HG03045 (cell line): ENCODE results near the gene TEKT1.

Experiments
- ATAC-seq: cut with Tn5 transposase; IDR thresholded peaks from one replicate; pipeline ENCODE4 v1.9.1; 2021; ENCODE audit warnings: mild to moderate bottlenecking, moderate library complexity; ENCODE audit not compliant: unreplicated experiment

The TEKT1 gene

DNA sequence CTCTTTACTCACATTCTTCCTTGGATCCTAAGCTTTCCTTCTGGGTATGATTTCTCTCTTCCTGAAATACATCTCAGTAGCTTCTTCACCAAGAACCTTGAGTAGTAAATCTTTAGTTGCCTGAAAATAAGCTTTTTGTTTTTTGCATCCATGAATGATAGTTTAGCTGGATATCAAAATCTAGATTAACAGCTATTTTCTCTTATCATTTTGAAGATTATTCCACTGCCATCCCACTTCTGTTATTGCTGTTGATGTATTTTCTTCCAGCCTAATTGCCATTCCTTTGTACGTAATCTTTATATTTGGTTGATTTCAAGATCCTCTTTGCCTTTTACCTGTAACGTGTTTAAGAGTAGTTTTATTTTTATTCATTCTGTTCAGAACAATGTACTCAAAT is 63.1 kb downstream of the TEKT1 start:
- no peak for ATAC-seq

DNA sequence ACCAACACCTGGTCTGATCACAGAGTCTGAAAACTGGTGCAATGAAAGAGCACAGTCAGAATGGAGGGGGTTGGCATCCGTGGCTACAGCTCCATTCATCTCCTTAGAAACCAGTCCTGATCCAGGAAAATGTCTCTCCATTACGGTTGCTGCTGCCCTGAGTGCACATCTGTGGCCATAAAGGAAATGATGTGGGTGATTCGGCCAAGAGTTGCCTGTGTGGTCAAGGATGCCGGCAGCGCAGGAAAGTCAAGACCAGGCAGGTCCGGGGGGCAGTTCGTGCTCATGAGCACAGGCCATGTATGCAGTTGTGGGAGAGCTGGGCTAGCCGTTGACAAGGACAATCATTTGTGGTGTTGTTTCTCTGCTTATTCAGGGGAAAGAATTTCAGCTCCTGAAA is 69.8 kb downstream of the TEKT1 start:
- ATAC-seq, result no peak

DNA sequence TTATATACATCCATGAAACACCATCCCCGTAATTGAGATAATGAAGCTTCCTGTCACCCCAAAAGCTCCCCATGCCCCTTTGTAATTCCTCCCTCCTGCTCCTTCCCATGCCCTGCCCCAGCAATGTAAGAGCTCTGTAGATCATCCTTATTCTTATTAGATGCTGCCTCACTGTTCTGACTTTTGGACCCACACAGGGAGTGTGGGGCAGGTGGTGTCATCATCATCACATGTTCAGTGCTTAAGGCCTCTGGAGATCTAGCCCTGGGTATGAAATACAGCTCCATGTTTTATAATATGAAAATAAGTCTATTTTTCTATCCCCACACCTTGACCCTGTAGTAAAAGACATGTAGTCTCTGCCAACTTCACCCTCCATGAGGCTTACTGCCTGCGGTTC is 73.8 kb downstream of the TEKT1 start:
- no peak for ATAC-seq

- no peak for ATAC-seq
Measured at GRCh38 chr17:6756425-6757031, 75.0 kb downstream of the TEKT1 start.

GRCh38 chr17:6755731-6756184 is 75.8 kb downstream of the TEKT1 start, which contains the start of gene XAF1:
TSS of gene XAF1 (plus strand) at chr17:6756046. CDS start at chr17:6756079, 33 bp downstream.
- ATAC-seq, result no peak

DNA sequence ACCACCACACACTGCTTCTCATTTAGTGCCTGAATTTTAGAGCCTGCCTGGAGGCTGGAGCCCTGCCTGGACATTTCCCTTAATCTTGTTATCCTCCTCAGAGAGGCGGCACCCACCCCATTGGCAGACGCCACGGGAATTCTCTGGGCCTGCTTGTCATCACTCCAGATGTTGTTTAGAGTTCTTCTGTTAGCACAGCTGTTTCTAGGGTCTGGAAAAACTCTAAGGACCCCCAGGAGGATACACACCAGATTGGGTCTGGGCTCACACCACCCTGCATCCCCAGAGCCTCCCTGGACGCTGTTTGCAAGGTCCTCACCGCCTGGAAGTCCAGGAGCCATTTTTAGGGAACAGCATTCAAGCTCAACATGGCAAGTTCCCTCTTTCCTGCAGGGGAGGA is 76.2 kb downstream of the TEKT1 start:
- ATAC-seq, result no peak

DNA sequence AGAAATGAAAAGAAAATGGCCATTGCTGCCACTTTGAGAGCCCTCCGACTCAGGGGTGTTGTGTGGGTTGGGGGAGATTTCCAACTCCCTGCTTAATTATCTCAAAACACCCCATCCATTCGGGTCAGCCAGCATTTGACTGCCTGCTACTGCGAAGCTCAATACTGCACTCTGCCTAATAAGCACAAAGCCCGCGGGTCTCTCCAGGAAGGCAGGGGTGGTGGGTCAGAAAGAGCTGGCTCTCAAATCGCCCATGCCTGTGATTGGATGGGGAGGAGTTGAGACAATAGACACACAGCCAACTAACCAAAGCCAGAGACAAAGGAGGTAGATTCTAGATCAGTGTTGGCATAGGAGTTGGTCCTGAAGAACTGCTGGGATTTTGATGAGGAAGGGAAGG is 78.0 kb downstream of the TEKT1 start:
- ATAC-seq, result no peak

GRCh38 chr17:6753006-6753445 is 78.5 kb downstream of the TEKT1 start:
- ATAC-seq, result no peak

DNA sequence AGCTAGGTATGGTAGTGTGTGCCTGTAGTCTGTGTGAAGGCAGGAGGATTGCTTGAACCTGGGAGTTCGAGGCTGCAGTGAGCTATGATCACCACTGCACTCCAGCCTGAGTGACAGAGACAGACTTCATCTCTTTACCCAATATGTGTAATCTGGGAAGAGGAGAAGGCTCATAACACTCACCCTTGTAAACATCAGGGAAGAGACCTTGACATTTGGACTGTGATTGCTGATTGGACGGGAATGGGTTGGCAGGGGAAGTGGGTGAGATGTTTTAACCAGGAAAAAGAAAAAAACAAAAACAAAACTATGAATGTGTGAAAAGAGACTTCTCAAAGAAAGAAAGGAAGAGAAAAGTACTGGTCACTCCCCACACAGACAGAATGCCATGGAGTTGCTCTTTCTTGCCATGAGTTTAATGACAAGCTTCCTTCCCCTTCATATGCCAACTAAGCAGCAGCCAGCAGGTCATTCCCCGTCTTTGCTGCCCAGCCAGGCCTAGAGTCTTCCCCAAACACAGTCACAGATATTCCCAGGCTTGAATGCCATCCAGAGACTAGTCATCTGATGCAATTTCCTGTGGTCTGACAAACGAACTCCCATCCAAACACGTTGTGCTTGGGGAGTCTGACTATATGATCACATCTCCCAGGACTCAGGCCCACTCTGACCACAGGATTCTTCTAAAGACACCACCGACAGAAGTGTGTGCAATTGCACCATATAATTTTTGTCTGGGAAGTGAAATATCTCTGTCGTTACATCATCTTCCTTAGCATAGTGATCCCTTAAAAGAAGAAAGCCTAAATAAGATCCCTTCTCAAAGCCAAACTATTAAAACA is 79.2 kb downstream of the TEKT1 start:
- ATAC-seq, result no peak

DNA sequence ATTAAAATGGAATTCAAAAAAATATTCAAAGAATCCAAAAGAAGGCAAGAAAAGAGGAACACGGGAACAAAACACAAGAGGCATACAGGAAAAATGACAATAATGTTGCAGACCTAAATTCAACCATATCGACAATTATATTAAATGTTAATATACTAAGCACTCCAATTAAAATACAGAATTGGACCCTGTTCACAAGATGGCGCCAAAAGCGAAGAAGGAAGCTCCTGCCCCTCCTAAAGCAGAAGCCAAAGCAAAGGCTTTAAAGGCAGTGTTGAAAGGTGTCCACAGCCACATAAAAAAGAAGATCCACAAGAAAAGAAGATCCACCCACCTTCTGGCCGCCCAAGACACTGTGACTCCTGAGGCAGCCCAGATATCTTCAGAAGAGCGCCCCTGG is 82.0 kb downstream of the TEKT1 start:
- no peak for ATAC-seq

GRCh38 chr17:6748617-6749016 is 82.9 kb downstream of the TEKT1 start:
- ATAC-seq, result no peak
